HG03039 (cell line): ENCODE results near the gene ZSWIM3.
A peak's percentile ranks its signal among the peaks of the same experiment; 100 is the strongest.
"Not testable (repeated sequence)": the region's sequence is repeated elsewhere in the genome, so short reads cannot be mapped to it uniquely, and the experiment has no call there.

ENCODE experiments used
- ATAC-seq: cut with Tn5 transposase; IDR thresholded peaks from one replicate; pipeline ENCODE4 v1.9.1; 2021; ENCODE audit warnings: mild to moderate bottlenecking, moderate library complexity; ENCODE audit not compliant: unreplicated experiment

Gene ZSWIM3

DNA sequence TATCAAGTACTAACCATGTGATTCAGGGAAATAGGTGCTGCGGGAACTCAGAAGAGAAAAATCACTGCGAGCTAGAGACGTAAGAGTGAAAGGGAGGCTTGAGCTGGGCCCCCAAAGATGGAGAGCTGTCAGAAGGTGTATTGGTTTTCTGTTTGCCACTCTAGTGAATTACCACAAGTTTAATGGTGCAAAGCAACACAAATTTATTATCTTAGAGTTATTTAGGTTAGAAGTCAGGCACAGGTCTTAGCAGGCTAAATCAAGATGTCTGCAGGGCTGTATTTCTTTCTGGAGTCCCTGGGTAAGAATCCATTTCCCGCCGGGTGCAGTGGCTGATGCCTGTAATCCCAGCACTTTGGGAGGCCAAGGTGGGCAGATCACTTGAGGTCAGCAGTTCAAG is 2.5 kb downstream of the ZSWIM3 start:
- no peak for ATAC-seq

DNA sequence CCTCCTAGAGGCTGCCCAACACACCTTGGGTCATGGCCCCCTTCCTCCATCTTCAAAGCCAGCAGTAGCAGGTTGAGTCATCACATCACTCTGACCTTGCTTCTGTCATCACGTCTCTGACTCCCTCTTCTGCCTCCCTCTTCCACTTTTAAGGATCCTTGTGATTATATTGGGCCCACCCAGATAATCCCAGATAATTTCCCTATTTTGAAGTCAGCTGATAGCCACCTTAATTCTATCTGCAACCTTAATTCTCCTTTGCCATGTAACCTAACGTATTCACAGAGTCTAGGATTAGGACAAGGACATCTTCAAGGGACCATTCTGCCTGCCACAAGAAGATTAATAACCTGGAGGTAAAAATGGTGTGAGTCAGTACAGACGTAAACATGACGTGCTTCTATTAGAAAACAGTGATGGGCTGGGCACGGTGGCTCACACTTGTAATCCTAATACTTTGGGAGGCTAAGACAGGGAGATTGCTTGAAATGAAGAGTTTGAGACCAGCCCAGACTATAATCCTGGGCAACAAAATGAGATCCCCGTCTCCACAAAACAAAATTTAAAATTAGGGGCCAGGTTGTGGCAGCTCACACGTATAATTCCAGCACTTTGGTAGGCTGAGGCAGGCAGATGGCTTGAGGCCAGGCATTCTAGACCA is 3.3 kb downstream of the ZSWIM3 start:
- ATAC-seq: no peak

DNA sequence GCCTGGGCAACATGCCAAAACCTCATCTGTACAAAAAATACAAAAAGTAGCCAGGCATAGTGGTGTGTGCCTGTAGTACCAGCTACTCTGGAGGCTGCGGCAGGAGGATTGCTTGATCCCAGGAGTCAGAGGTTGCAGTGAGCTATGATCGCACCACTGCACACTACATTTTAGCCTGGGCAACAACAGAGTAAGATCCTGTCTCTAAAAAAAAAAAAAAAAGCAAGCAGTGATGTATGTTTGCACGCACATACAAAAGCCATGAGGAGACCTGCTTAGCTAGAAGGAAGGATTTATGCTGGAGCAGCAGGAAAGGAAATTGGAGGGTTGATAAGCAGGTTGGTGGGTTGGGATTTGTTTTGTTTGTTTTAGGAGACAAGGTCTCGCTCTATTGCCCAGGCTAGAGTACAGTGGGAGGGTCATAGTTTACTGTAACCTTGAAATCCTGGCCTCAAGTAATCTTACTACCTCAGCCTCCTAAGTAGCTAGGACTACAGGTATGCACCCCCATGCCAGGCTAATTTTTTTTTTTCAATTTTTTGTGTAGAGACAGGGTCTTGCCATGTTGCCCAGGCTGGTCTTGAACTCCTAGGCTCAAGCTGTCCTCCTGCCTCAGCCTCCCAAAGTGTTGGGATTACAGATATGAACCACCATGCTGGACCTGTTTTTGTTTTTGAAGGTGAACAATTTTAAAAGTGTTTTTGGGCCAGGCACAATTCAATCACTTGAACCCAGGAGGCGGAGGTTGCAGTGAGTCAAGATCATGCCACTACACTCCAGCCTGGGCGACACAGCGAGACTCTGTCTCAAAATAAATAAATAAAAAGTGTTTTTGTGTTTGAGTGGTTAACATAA is 4.0 kb downstream of the ZSWIM3 start:
- ATAC-seq: no peak

DNA sequence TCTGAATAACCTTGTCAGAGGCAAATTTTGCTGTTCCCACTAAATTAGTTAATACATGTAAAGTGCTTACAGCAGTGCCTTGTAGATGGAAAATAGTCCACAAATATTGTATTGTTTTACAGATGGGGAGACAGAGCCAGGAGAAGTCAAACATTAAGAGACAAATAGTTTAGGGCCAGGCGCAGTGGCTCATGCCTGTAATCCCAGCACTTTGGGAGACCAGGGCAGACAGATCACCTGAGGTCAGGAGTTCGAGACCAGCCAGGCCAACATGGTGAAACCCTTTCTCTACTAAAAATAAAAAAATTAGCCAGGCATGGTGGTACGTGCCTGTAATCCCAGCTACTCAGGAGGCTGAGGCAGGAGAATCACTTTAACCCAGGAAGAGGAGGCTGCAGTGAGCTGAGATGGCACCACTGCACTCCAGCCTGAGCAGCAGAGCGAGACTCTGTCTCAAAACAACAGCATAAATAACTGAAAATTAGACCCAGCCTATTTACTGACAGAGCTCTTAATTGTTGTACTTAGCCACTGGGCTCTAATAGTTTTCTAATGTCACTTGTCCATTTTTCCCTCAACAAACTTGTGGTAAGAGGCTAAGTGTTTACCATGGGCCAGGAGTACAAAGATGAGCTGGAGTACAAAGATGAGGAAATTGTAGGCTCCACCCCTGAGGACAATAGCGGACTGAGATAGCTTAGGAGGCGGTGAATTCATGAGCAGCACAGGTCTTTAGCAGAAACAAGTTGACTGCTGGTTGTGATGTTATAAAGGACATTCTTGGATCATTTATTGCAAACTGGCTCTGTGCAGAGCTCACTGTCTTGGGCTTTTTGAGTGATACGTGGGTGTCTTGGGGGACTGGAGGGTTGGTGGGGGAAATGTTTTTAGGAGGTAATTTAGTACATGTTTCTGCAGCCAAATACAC is 6.4 kb downstream of the ZSWIM3 start:
- ATAC-seq: no peak

DNA sequence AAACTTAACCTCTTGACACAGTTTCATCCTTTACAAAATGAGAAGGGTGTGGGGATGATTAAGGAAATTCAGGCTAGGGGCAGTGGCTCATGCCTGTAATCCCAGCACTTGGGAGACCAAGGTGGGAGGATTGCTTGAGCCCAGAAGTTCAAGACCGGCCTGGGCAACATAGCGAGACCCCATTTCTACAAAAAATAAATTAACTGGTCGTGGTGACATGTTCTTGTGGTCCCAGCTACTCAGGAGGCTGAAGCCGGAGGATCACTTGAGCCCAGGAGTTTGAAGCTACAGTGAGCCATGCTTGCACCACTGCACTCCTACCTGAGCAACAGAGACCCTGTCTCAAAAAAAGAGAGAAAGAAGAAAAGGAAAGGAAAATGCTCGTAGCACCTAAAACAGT is 9.0 kb downstream of the ZSWIM3 start:
- ATAC-seq: no peak

DNA sequence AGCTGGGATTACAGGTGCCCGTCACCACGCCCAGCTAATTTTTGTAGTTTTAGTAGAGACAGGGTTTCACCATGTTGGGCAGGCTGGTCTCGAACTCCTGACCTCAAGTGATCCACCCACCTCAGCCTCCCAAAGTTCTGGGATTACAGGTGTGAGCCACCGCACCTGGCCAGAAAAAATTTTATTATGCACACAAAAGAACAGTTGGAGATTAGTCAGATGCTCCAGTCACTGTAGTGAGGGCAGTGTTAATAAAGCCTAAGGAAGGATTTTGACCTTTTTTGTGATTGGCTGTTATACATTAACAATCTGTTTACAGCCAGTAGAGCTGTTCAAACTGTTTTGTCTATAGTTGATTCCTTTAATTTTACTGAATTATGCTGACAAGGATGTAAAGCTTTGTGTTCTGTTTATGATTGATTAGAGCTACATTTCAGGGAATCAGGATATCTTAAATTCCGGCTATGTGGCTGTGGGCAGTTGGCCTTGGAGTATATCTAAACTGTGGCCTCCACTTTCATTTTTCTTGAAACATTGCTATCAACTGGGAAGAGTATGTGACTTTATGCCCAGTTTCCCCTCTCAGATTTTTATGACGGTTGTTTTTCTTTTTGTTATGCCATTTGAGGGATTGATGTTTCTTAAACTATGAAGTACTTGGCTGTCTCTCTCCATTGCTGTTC is 9.9 kb downstream of the ZSWIM3 start:
- no peak for ATAC-seq

DNA sequence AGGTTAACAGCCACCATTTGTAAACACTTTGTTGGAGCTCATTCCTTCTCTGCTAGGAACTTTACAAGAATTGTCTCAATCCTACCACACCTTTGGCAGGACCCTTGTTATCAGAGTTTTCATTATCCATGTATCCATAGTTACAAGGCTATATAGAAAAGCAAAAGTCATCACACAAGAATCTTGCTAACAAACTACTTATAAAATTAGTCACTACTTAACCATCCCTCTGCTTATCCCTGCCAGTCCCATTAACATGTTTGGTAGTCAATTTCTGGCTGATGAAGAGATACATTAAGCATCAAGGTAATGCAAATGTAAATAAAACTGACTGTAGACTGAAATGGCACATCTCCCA is 10.4 kb downstream of the ZSWIM3 start:
- ATAC-seq: no peak

DNA sequence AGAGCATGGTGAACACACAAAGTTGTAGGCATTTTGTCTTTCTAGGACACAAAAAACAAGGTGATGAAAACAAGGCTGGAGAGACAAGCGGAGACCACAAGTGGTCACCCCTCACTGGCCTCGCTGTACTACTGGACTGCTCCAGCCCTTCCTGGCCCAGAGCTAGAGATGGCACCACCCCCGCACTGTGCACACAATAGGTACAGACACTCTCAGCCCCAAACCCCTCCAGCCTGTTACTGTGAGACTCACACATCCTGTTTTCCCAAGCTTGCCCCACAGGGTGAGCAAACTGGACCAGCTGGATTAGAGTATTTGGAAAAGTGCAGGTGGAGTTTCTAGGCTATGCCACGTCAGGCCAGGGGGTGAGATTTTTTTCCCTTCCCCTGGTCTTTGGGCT is 15.2 kb downstream of the ZSWIM3 start:
- ATAC-seq: no peak

DNA sequence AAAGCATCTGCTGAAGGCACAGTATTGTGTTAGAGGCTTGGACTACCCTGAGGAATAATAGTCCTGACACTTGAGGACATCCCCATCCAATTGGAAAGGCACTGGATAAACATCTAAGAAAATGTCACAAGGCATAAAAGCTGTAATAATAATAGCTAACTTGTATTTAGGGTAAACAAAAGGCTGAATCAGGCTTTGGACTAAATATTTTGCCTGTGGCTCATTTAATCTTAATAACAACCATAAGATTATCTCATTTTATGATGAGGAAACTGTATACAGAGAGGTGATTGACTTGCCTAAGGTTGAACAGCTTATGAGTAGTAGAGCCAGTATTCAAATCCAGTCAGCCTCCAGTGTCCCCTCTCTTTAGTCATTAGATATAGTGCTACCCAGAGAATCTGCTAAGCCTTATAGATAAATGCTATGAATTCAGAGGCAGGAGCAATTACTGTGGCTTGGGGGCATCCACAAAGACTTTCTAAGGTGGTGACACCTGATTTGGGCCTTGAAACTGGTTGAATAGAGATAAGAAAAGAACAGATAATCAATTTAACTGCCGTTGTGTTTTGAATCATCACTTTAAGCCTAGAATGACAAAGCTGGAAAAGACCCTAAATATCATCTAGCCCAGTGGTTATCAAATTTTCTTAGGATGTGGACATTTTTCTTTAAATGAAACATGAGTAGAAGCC is 16.1 kb downstream of the ZSWIM3 start:
- no peak for ATAC-seq

DNA sequence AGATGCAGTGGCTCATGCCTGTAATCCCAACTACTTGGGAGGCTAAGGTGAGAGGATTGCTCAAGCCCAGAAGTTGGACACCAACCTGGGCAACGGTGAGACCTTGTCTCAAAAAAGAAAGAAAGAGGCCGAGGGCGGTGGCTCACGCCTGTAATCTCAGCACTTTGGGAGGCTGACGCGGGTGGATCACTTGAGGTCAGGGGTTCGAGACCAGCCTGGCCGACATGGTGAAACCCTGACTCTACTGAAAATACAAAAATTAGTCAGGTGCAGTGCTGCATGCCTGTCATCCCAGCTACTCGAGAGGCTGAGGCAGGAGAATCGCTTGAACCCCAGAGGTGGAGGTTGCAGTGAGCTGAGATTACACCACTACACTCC is 16.7 kb downstream of the ZSWIM3 start:
- ATAC-seq: not testable (repeated sequence)

DNA sequence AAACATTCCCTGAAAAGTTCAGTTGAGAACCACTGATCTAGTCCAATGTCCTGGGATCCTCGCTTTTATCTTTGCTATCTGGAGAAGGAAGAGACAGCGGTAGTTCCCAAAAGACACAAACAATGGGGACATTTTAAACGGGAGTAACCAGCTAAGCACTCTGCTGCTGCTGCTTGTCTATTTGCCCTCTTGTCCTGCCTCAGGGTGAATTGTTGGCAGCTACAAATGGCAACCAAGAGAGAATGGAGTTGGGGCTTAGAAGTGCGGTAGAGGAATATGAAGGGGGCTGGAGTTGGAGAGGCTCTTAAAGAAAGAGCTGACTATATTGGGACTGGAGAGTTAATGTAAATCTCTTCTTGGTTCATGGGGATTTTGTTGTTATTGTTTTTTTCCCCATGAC is 17.2 kb downstream of the ZSWIM3 start:
- no peak for ATAC-seq

DNA sequence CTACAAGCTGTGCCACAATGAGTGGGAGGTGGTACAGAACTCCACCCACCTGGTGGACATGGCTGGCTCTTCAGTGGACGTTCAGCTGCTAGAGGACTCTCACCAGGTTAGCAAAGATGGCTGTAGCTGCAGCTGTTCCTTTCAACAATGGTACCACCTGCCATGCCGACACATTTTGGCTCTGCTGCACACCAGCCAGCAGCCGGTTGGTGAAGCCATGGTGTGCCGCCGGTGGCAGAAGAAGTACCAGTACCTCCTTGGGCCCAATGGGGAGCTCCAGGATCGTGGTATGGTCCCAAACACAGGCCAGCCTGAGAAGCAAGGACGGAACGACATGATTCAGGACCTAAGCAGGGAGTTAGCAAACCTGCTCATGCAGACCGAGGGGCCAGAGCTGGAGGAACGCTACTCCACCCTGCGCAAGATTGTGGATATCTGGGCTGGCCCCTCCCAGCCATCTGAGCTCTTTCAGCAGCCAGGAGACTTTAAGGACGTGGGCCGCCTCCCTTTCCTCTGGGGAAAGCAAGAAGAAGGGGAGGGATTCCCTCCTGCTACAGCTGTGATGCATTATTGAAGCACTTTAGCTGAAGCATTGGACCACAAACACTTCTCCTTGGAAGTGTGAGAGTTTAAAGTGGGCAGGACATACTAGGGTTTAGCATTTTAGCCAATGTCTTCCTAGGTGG is 20.8 kb downstream of the ZSWIM3 start:
- no peak for ATAC-seq

DNA sequence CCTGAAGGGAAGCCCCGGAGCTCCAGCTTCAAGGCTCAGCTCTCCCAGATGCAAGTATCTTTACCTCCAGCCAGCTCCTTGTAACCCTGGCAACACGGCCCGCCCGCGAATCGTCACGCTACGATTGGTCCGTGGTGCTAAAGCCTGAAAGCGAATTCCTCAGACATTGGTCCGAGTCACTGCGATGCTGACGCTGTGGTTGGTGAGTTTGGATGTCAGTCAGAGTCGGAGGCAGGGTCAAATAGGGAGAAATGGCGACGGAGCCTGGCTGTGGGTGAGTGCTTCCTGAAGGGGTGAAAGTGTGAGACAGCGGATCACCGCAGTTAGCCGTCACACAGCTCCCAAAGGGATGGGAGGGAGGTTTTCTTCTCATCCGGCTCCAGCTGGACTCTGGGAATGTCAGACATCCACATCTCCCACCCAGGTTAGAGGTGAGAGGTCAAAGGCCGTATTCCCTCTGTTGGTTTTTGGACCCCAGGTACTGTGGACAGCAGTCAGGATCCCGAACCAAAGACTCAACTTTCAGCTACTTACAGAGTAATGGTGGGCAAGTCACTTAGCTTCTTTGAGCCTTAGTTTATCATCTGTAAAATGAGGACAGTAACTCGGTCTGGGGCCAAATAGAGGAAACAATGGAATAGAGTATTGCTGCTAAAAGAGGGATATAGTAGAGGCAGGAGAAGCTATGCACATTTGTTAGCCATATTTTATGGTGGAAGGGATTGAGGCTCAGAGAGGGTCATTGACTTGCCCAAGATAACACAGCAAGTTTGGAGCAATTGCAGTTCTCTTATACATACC is 23.8 kb downstream of the ZSWIM3 start, which contains the start of gene ZSWIM1:
ZSWIM1 (plus strand) TSS at position 240 of the 801 bp plus-strand sequence. CDS start 1,366 bp downstream, outside the sequence.
- peak; percentile 96 for ATAC-seq

DNA sequence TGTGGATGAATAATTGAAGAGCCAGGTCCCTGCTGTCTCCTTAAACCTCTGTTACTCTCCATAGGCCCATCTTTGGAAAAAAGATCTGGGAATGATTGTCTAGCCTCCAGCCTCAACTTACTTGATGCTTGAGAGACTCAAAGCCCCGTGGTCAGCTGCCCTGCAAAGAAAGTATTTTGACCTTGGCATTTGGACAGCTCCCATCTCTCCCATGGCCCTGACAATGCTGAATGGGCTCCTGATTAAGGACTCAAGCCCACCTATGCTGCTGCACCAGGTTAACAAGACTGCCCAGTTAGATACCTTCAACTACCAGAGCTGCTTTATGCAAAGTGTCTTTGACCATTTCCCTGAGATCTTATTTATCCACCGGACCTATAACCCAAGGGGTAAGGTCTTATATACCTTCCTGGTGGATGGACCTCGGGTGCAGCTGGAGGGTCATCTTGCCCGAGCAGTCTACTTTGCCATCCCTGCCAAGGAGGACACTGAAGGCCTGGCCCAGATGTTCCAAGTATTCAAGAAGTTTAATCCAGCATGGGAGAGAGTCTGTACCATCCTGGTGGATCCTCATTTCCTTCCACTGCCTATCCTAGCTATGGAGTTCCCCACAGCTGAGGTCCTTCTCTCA is 25.2 kb downstream of the ZSWIM3 start:
- ATAC-seq: no peak

DNA sequence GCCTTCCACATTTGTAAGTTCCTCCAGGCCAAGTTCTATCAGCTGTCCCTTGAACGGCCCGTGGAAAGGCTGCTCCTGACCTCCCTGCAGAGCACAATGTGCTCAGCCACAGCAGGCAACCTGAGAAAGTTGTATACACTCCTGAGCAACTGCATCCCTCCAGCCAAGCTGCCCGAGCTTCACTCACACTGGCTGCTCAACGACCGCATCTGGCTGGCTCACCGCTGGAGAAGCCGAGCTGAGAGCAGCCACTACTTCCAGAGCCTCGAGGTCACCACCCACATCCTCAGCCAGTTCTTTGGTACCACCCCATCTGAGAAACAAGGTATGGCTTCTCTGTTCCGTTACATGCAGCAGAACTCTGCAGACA is 25.7 kb downstream of the ZSWIM3 start:
- no peak for ATAC-seq

DNA sequence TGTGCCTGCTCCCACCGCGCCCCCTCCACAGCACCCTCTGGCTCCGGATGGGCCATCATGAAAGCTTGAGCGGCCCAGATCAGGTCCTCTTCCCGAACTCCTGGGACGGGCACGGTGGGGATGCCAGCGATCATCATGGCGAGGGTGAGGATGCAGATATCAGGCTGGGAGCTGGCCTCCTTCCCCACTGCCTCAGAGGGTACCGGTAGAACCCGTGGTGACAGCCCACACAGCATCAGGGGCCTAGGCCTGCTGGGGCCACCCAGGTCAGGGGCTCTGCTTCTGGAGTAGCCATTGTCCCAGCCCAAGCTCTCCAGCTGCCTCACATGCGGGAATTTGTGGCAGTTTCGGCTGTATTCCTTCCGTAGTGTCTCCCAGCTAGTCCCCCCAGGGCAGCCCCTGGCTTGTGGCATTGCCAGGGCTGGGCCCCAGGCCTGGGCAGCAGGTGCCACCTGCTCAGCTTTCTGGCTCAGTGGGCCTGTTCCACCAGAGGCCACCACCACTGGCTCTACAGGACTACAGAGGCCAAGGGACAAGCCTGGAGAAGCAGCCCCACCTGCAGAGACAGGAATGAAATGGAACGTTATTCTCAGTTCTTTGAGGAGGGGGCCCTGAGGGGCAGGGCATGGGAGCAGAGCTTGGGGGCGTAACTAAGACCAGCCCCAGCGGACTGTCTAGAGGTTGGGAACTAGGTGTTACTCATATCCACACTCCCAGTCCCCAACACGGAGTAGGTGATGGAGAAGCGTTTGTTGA is 29.4 kb downstream of the ZSWIM3 start:
- ATAC-seq: no peak

DNA sequence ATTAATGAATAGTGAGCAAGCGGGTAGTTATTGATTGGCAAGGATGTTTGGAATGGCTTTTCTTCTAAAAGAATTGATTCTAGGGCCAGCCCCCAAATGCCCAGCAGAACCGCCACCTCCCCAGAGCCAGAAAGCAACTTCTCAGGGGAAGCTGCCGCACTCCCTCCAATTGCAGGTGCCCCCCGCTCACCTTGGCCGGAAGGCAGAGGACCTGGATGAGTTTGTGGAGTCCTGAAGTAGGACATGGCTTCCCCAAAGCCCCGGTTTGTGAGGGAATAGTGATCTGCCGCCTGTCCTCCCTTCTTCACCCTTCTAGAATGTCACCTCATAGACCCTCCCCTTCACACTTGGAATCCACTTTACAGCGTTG is 29.9 kb downstream of the ZSWIM3 start, which contains the start of gene SPATA25:
SPATA25 (minus strand) TSS at position 277 of the 370 bp plus-strand sequence; CDS start at position 245, 32 bp downstream.
- no peak for ATAC-seq

DNA sequence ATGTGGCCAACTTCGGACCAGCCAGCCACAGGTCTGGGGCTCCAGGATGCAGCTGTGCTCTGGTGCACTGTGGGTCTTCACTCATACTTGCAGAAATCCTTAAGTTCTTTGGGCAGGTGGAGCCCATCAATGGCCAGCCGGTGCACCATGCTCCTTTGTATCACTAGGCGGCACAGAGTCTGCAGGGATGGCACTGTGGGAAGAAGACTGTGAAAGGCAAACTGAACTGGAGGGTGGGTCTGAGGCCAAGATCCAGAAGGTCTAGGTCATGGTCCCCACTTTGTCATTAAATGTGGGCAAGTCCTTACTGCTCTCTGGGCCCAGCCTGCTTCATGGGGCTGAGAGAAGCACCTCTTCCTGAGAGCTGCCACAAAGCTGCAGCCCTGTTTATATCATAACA is 31.3 kb downstream of the ZSWIM3 start:
- ATAC-seq: no peak
